ENCODE measurements around the gene TMEM95.

TMEM95 gene

DNA sequence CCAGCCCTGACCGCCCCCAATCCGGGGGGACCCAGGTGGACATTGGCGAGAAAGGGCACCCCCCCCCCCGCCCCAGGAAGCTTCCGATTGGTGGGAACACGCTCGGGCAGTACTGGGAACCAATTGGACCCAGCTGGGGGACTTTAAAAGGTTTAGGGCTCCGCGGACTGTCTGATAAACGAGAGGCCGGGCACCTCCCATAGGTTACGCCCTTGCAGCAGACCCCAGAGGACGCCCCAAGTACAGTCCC is 48.7 kb downstream of the TMEM95 start:
- DNase-seq (ENCODE audit: low spot score): no peak
- TF ChIP-seq CTCF (IDR thresholded peaks at IDR 0.05; ENCODE audit: extremely low read depth, missing control alignments): no peak

DNA sequence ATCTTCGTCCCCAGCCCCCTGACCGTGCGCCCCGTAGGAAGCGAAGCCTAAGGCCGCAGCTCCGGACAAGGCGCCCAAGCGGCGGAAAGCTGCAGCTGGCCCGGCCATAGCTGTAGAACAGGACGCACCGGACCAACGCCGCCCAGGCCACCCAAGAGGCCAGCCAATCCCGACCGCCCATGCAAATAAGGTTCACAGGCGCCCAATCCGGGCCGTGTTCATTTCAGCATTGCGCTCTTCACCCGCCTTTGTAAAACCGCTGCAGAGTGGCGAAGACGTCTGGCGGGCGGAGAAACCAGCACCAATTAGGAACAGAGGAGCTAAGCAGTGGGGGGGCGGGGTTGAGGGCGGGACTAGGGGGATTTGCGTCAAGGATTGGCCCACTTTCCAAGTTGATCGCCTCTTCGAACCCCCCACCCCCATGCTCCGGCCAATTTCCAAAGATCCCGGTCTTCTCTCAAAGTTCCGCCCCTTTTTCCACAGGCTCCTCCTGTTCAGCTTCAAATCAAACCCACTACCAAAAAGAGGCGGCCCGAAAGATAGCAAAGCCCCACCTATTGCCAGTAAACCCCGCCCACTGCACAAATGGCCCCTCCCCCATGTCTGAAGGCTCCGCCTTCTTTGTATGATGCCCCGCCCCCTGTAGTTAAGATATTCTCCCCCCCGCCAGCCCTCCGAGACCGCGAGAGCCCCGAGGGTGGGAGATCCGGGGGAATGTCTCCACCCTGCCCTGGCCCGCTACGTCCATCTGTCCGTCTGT is 49.2 kb downstream of the TMEM95 start, which contains the start of gene TMEM256:
Gene TMEM256 (minus strand): TSS at position 121 of the 760 bp plus-strand sequence. CDS start 13 bp downstream, at position 108.
- peak; percentile 97 for DNase-seq (ENCODE audit: low spot score)
- no peak for TF ChIP-seq CTCF (IDR thresholded peaks at IDR 0.05; ENCODE audit: extremely low read depth, missing control alignments)

DNA sequence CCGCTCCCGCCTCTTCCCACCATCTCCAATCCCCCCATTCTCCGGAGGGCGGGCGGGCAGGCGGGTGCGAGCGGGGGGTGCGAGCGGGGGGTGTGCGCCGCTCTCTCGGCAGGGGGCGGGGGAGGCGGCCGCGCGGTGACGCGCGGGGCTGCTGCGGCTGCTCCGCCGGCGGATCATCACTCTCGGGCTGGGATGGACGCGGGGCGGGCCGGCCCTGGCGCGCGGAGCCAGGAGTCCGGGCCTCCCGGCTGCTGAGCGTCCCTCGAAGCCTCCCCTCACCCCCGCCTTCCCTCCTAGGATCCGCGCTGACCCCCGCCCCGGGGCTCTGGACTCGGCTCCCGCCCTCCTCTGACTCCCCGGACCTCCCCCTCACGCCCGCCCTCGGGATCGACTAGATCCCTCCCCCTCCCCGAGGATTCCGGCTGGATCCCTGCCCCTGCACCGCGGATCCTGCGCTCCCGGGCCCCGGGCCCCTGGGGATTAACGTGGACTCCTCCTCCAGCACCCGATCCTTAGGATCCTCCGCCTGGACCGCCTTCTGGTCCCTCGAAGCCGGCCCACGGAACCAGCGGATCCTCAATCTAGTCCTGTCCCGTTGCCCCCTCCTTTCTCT is 49.9 kb downstream of the TMEM95 start:
- TF ChIP-seq CTCF (IDR thresholded peaks at IDR 0.05; ENCODE audit: extremely low read depth, missing control alignments): no peak
- no peak for DNase-seq (ENCODE audit: low spot score)

- DNase-seq (ENCODE audit: low spot score): no peak
- TF ChIP-seq CTCF (IDR thresholded peaks at IDR 0.05; ENCODE audit: extremely low read depth, missing control alignments): no peak
These were observed 50.6 kb downstream of the TMEM95 start for GRCh38 chr17:7405350-7406234.

GRCh38 chr17:7406235-7406825 is 51.4 kb downstream of the TMEM95 start:
- no peak for TF ChIP-seq CTCF (IDR thresholded peaks at IDR 0.05; ENCODE audit: extremely low read depth, missing control alignments)
- no peak for DNase-seq (ENCODE audit: low spot score)

All from GM20000 (cell line).